Measurements from ENCODE around the gene TANGO6. TPM values are rescaled to one million over a fixed set of nuclear protein-coding genes. Genes with fewer than 3 reads are reported as not detected.

TANGO6 gene
- total and polyA plus RNA-seq, 2 of the 8 experiments (the other 6 are each of a cell fraction or from before 2014, with no cell fraction given) = 5.0 to 19.5 TPM

- Histone ChIP-seq H4K5ac (ENCODE audit: insufficient read length, low read depth, low read length) (no peak overlapping the region), H3K9ac (replicated peaks in 1 of 4; ENCODE audit: extremely low read depth in 1 of 4, low read depth in 3 of 4, low read length in 3 of 4) (no peak overlapping the region), H2AFZ (ENCODE audit: low read length) (no peak overlapping the region), H4K8ac (ENCODE audit: extremely low read depth, insufficient read depth, low read length) (no peak overlapping the region), H3K18ac (ENCODE audit: extremely low read depth, low read length) (no peak overlapping the region), H3K4me1 (replicated peaks in 1 of 4; ENCODE audit: control insufficient read depth in 3 of 4, insufficient read depth in 4 of 4, low read length in 3 of 4) (no peaks in the 10 kb centered on the region), H3K23me2 (ENCODE audit: low read depth, low read length) (no peaks in the 10 kb centered on the region), H3K23ac (ENCODE audit: insufficient read length) (no peak overlapping the region), H3K4me2 (ENCODE audit: insufficient read depth in 1 of 2, low read depth in 2 of 2, low read length in 2 of 2) (no peak overlapping the region), H3K9me3 (ENCODE audit: insufficient read depth in 2 of 2, low read depth in 1 of 2, low read length in 1 of 2) (no peaks in the 10 kb centered on the region), H2BK20ac (ENCODE audit: low read length) (no peak overlapping the region), H3K79me1 (ENCODE audit: low read depth, low read length) (no peaks in the 10 kb centered on the region), H3K56ac (replicated peaks; ENCODE audit: insufficient read length, low read depth, low read length) (no peak overlapping the region), H2BK15ac (ENCODE audit: low read length) (no peak overlapping the region), H4K91ac (replicated peaks; ENCODE audit: insufficient read length, low read length) (no peak overlapping the region), H2BK12ac (ENCODE audit: low read depth, low read length) (no peak overlapping the region), H2BK5ac (ENCODE audit: low read depth, low read length) (no peak overlapping the region), H2BK120ac (replicated peaks; ENCODE audit: low read depth, low read length) (no peak overlapping the region), H3K14ac (ENCODE audit: insufficient read length) (no peak overlapping the region), H4K20me1 (replicated peaks in 1 of 2; ENCODE audit: control insufficient read depth in 1 of 2, insufficient read depth in 2 of 2, low read length in 2 of 2) (no peaks in the 10 kb centered on the region), H3K4ac (replicated peaks; ENCODE audit: insufficient read length, low read depth, low read length) (no peak overlapping the region), H2AK5ac (ENCODE audit: low read depth, low read length) (no peak overlapping the region), H3K36me3 (ENCODE audit: control insufficient read depth in 2 of 4, insufficient read depth in 4 of 4, low read length in 3 of 4) (no peaks in the 10 kb centered on the region), H3K27me3 (replicated peaks in 1 of 4; ENCODE audit: control insufficient read depth in 3 of 4, extremely low read depth in 1 of 4, insufficient read depth in 3 of 4, low read length in 3 of 4) (no peaks in the 10 kb centered on the region), H3K4me3 (ENCODE audit: extremely low read depth in 1 of 4, insufficient read depth in 2 of 4, low read depth in 3 of 4, low read length in 4 of 4) (no peak overlapping the region), H3K79me2 (ENCODE audit: control insufficient read depth in 1 of 2, insufficient read depth in 2 of 2, low read length in 2 of 2) (no peaks in the 10 kb centered on the region), H3K27ac (ENCODE audit: low read depth, low read length) (no peak overlapping the region)
- CTCF ChIA-PET (ENCODE audit: partially characterized antibody) = interaction anchor here (1.6 kb wide), 1 partner anchor 100 kb away, joined by 4 read pairs; no protein-coding TSS in a partner anchor
- DNase-seq (ENCODE audit: low read depth in 1 of 2, low spot score in 2 of 2) (no peak), FAIRE-seq (no peak)
- POLR2A ChIA-PET (ENCODE audit: partially characterized antibody) = no interaction called here
- TF ChIP-seq CTCF (IDR thresholded peaks at IDR 0.05; ENCODE audit: control extremely low read depth in 1 of 3, insufficient read depth in 1 of 3, low read depth in 1 of 3, low read length in 3 of 3) = no peak
These were observed 169.6 kb downstream of the TANGO6 start for GRCh38 chr16:69012906-69013305.
